HG03159 (cell line): ENCODE data around the gene ZSCAN10.
"Not testable (repeated sequence)": the region's sequence is repeated elsewhere in the genome, so short reads cannot be mapped to it uniquely, and the experiment has no call there.

Experiments used
- ATAC-seq: cut with Tn5 transposase; IDR thresholded peaks from one replicate; pipeline ENCODE4 v1.9.1; 2021; ENCODE audit warnings: mild to moderate bottlenecking, moderate library complexity; ENCODE audit not compliant: unreplicated experiment

The ZSCAN10 gene

DNA sequence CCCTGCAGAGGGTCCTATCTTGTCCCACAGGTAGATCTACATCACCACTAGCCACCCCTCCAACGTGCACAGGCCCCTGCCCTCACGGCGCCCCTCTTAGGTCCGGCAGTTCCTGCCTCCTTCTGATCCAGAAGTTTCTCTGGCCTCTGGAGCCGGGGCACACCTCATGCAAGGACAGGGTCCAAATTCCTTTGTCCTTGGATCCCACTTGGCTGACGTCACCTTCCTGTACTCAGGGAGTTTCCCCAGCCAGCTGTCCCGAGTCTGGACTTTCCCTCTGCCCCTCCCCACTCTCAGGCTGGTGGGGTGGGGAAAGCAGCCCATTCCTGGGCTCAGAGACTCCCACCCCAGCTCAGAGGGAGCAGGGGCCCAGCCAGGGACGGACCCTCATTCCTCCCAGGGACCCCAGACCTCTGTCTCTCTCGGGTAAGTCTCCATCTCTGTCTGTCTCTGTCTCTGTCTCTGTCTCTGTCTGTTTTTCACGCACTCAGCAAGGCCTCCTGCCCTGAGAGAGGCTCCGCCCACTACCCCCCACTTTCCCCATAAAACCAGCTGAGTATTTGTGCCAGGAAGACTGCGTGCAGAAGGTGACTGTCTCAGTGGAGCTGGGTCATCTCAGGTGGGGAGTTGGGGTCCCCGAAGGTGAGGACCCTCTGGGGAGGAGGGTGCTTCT is 33.9 kb downstream of the ZSCAN10 start, which contains the start of gene IL32:
TSS of gene IL32 (plus strand) at position 572 of the 673 bp plus-strand sequence. CDS start 172 bp downstream, outside the sequence.
- no peak for ATAC-seq

DNA sequence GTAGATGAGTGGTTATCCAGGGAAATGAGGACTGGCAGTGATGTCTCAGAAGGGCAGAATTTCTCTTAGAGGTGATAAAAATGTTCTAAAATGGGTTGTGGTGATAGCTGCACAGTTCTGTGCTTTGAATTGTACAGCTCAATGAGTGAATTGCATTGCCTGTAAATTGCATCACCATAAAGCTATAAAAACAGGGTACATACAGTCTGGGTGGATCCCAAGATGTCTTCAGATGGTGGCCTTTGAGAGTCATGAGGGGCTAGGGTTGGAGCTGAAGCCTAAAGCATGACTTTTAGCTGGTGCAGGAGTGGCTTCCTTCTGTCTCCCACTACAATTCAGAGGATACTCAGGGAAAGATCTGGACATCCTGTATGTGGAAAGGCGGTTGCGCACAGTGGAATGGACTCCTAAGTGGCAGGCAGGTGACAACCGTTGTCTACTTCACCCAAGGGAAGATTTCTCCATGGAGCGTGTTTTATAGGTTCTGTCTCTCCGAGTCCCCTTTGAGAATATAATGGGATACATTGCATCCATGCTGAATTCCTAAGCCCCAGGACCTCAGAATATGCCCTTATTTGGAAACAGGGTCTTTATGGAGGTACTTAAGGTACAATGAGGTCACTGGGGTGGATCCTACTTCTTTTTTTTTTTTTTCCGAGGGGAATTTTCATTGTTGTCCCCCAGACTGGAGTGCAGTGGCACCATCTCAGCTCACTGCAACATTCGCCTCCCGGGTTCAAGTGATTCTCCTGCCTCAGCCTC is 35.3 kb downstream of the ZSCAN10 start:
- no peak for ATAC-seq

DNA sequence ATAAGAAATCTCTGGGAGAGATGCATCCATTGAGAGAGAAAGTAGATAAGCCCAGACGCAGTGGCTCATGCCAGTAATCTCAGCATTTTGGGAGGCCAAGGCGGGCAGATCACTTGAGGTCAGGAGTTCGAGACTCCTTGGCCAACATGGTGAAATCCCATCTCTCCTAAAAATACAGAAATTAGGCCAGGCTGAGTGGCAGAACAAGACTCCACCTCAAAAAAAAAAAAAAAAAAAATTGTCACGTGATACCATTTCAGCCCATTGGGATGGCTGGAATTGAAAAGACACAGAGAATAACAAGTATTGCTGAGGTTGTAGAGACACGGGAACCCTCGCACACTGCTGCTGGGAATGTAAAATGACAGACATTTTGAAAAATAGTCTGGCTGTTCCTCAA is 36.5 kb downstream of the ZSCAN10 start:
- no peak for ATAC-seq

DNA sequence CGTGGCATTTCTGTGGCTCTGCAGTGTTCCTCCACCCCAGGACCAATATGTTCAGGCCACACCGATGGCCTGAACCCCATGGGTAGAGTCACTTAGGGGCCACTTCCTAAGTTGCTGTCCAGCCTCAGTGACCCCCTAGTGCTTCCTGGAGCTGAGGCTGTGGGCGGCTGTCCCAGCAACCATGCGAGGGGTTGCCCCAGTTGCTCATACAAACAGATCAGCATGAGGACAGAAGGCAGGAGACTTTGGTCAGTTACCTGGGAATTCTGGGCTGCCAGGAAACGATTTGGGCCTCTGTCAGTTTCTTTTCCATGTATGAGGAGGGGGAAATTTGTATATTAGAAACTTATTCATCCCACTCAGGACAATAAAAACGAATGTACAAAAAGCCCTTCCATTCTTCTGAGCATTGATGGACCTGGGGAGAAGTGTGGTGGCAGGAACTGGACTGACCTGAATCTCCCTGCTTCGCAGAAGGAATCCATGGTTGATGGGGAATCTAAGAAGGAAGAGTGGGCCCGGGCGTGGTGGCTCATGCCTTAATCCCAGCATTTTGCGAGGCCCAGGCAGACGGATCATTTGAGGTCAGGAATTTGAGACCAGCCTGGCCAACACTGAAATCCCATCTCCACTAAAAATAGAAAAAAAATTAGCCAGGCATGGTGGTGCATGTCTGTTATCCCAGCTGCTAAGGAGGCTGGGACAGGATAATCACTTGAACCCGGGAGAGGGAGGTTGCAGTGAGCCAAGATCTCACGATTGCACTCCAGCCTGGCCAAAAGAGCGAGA is 38.6 kb downstream of the ZSCAN10 start:
- no peak for ATAC-seq

DNA sequence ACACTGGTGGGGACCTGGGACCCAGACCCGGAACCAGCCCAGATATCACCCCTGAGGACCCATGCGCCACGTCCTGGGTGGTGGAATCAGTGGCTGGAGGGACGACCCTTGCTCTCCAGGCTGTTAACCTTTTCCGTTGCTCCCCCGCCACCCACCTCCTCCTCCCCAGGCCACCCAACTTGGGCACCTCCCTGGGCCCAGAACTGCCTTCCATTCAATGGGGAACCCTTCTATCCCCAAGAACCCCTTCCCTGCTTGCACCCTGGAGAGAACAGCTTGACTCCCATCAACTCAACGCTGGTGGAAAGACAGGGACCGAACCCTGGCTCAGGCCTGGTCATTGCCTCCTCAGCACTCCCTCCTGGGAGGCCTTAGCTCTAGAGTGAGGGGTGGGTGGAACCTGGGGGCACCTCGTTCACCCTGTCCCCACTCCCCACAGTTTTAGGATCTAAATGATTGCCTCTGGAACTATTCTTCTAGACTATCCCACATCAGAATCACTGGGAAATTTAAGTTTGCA is 39.3 kb downstream of the ZSCAN10 start:
- peak; percentile 3 for ATAC-seq

DNA sequence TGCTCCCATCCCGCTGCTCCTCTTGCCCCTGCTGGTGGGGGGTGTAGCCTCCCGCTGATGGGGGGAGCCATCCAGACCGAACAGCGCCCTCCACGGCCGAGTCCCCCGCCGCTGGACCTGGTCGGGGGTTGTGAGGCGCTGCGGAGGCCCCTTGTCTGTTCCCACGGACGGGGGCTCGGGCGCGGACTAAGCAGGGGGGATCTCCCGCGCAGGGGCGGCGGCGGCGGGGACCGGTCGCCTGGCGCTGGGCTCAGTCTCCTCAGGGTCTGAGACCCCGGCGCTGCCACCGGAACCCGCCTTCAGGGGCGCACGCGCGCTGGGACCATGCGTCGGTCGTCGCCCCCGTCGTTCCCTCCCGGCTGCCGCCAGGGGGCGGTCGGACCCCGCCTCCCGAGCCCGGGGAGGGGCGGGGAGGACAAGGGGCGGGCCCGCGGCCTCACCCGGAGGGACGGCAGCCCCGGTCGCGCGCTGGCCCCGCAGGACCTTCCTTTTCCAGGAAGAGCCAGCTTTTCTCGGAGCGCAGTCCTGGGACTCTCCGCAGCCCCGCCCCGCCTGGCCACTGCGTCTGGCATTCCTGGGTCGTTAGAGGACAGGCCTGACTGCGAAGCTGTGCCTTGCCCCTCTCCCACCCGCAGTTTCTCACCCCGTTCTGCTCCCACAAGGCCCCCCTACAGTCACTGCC is 39.9 kb downstream of the ZSCAN10 start:
- peak; percentile 66 for ATAC-seq

DNA sequence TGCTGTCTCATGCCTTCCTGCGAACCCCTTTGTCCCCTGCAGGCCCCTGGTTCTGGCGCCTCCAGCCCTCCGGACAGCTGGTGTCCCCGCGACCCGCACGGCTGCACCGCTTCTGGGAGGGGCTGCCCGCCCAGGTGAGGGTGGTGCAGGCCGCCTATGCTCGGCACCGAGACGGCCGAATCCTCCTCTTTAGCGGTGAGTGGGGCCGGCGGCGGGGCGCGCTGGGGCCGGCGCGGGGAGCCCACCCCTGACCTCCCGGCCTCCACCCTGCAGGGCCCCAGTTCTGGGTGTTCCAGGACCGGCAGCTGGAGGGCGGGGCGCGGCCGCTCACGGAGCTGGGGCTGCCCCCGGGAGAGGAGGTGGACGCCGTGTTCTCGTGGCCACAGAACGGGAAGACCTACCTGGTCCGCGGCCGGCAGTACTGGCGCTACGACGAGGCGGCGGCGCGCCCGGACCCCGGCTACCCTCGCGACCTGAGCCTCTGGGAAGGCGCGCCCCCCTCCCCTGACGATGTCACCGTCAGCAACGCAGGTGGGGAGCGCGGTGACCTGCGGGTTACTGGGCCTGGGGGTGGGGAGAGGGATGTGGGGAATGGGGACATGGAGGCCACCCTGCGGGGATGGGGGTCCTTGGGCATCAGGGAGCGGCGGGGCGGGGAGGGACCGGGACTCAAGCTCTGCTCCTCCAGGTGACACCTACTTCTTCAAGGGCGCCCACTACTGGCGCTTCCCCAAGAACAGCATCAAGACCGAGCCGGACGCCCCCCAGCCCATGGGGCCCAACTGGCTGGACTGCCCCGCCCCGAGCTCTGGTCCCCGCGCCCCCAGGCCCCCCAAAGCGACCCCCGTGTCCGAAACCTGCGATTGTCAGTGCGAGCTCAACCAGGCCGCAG is 40.7 kb downstream of the ZSCAN10 start:
- ATAC-seq: peak; percentile 24

DNA sequence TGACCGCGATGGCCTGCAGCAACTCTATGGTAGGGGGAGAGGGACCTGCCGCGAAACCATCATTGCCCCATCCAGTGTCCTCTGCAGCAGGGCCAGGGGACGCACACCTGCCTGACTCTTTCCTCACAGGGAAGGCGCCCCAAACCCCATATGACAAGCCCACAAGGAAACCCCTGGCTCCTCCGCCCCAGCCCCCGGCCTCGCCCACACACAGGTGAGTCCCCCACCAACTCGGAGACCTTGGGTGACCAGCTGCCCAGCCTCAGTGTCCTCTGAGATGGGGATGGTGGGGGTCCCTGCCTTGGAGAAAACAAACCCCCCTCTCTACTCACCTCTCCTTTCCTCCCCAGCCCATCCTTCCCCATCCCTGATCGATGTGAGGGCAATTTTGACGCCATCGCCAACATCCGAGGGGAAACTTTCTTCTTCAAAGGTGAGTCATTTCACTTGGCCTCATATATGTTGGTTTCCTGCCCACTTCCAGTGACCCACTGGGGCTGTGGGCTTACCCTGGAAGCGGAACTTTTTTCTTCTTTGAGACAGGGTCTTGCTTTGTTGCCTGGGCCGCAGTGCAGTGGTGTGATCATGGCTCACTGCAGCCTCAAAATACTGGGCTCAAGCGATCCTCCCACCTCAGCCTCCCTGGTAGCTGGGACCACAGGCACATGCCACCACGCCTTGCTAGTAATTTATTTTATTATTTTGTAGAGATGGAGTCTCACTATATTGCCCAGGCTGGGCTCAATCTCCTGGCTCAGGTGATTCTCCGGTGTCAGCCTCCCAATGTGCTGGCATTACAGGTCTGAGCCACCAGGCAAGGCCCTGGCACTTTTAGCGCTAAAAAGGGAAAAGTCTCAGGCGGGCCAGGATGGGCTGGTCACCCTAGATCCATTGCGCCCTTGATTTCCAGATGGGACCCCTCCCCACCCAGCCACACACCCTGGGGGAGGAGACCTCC is 41.6 kb downstream of the ZSCAN10 start:
- ATAC-seq: no peak

DNA sequence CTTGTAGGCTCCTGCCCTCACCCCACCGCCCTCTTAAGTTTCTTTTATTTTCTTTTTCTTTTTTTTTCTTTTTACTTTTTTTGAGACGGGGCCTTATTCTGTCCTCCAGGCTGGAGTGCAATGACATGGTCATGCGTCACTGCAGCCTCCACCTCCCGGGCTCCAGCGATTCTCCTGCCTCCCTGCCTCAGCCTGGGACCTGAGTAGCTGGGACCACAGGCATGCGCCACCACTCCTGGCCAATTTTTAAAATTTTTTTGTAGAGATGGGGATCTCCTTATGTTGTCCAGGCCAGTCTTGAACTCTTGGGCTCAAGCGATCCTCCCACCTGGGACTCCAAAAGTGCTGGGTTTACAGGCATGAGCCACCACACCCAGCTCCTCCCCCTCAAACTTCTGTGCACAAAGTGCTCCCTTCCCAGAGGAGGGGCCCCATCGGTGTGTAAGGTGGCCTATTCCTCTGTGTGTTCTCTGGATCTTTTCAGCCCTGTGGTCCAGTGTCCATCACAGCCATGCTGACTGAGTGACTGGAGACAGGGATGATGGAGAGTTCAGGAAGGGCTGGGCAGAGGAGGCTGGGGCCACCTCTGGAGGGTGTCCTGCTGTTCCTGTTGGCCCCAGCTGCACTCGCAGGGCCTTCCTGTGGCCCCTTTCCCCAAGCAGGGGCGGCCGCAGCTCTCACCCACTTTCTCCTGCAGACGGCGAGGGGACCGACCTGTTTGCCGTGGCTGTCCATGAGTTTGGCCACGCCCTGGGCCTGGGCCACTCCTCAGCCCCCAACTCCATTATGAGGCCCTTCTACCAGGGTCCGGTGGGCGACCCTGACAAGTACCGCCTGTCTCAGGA is 42.5 kb downstream of the ZSCAN10 start:
- no peak for ATAC-seq

DNA sequence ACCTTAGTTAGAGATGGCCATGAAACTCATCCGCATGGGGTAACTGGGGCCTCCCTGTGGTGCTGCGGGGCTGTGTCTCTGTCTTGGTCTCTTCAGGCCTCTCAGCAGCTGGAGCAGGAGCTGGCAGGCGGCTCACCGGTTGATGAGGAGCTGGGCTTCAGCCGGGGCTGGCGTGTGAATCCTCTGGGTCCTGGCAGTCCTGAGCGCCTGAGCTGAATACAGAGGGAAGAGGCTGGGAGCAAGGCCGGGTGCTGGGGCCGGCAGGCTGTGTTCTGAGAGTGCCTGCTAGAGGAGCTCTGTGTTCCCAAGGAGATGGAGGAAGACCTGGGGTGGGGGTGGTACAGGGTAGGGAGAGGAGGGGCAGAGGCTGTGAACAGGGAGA is 43.4 kb downstream of the ZSCAN10 start:
- ATAC-seq: not testable (repeated sequence)

DNA sequence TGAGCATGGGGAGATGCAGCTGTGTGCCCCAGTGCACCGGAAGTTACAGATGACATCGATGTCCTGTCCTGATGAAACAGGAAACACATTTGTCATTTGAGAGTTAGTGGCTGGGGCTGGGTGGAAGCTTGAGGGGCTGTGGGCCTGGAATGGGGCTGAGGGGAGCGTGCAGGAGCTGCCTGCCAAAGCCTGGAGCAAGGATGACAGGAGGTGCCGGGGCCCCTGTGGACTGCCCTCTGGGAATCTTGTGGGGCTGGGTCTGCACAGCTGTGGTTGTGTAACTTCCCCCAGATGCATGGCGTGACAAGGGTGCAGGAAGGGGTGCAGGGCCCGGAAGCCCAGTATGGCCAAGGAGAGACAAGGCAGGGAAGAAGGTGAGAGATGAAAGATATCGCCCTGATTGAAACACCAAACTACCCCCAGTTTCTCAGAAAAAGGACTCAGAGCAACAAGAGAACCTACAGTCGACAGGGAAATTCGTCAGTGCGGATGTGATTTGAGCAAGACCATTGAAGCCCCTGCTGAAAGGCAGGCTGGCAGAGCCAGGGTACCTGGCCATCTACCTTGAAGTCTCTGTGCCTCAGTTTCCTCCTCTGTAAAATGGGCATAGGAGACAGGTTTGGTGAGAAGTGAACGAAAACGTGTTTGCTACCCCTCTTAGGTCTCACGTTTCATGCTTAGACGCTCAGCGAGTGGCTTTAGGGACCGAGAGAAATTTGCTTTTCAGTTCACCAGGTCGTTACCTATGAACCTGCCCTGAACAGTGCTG is 43.9 kb downstream of the ZSCAN10 start:
- no peak for ATAC-seq

DNA sequence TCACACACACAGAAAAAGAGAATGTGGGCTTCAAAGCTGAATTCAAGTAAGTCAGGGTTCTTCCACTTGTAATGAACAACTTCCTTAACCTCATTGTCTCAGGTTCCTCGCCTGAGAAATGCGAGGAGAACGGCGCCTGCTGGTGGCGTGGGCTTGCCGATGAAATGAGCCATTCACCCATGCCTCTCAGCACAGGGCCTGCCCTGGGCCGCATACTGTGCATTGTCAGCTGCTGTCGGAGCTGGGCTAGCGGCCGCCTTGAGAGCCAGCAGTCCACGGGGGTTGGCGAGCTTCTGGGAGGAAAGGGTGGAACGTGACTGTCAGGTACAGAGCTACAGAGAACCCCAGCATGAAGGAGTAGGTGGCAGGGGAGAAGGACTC is 45.8 kb downstream of the ZSCAN10 start:
- ATAC-seq: not testable (repeated sequence)

DNA sequence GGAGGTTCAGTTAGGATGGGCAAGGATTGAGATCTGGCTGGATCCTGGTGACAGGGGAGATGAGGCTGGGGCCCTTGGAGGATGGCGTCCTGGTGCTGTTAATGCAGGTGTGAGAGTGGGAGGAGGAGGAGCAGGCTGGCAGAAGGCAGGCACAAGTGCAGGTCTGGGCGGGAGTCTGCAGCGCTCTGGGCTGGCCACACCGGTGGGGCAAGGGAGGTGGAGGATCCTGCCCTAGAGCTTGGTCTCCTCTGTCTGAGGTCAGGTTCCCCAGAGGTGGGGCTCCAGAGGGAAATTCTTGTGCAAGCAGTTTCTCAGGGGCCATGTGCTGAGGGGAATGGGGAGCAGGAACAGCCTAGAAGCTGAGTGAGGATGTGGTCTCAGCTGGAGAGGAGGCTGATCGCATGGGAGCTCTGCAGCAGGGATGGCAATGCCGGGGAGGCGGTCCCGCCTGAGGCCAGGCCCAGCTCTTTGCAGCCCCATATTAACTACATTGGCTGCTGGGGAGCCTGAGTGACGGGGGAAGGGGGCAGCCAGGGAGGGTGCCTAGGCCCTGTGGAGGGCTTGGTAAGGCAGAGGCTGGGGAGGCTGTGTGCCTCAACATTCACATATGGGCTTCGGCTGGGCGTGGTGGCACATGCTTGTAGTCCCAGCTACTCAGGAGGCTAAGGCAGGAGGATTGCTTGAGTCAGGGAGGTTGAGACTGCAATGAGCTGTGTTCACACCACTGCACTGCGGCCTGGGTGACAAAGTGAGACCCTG is 46.3 kb downstream of the ZSCAN10 start:
- not testable (repeated sequence) for ATAC-seq

DNA sequence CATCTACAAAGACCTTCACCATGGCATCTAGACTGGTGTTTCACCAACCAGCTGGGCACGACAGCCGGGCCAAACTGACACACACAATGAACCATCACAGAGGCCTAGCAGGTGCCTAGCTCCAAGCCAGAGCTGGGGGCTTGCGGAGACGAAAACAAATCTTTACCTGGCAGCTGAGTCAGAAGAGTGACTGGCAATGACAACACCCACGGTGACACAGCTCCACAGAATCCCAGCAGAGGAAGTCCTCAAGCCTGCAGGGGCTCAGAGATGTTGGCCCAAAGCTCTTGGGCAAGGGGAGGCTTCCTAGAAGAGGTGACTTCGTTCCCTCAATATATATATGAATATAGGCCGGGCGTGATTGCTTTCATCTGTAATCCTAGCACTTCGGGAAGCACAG is 47.6 kb downstream of the ZSCAN10 start:
- ATAC-seq: no peak

DNA sequence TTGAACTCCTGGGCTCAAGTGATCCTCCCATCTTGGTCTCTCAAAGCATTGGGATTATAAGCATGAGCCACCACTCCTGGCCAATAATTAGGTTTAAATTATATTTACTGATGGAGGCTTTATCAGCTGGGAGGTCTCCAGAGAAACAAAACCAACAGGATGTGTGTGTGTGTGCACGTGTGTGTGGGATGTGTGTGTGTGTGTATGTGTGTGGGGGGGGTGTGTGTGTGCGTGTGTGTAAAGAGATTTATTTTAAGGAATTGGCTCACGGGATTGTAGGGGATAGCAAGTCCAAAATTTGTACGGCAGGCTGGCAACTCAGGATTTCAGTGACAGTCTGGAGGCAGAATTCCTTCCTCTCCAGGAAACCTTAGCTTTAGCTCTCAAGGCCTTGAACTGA is 48.1 kb downstream of the ZSCAN10 start:
- no peak for ATAC-seq

DNA sequence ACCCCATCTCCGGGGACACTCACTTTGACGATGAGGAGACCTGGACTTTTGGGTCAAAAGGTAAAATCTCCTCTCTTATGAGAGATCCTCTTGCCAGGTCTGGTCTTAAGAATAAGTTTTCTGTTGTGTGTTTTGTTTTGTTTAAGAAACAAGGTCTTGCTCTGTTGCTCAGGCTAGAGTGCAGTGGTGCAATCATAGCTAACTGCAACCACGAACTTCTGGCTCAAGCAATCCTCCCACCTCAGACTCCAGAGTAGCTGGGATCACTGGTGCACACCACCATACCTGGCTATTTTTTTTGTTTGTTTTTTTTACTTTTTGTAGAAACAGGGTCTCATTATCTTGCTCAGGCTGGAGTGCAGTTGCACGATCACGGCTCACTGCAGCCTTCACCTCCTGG is 48.6 kb downstream of the ZSCAN10 start:
- ATAC-seq: no peak
